ENCODE data around the gene AJAP1. TPM values are rescaled to one million over a fixed set of nuclear protein-coding genes. Genes with fewer than 3 reads are reported as not detected.

Gene AJAP1
- total RNA-seq, 3 donors from 2014 or later = 0.16 to 0.66 (median 0.44) TPM

DNA sequence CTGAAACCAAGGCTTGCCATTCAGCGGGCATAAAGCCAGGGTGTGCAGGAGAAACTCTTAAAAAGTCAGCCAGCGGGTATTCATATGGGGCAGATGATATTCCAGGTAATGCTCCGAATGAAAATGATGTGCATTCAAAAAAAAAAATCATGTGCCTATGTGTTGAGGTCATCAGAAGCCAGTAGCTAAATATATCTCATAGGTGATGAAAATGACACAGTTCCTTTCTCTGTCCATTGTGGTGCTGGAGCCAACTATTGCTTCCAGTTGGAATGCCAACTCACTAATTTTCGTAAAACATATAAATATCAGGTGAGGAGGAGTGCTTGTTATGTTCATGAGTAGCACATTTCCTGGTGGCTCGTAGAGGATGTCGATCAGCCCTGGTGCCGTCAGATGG lies 23.2 kb downstream of the AJAP1 start:
- TF ChIP-seq, protein P1, sequence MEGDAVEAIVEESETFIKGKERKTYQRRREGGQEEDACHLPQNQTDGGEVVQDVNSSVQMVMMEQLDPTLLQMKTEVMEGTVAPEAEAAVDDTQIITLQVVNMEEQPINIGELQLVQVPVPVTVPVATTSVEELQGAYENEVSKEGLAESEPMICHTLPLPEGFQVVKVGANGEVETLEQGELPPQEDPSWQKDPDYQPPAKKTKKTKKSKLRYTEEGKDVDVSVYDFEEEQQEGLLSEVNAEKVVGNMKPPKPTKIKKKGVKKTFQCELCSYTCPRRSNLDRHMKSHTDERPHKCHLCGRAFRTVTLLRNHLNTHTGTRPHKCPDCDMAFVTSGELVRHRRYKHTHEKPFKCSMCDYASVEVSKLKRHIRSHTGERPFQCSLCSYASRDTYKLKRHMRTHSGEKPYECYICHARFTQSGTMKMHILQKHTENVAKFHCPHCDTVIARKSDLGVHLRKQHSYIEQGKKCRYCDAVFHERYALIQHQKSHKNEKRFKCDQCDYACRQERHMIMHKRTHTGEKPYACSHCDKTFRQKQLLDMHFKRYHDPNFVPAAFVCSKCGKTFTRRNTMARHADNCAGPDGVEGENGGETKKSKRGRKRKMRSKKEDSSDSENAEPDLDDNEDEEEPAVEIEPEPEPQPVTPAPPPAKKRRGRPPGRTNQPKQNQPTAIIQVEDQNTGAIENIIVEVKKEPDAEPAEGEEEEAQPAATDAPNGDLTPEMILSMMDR (IDR thresholded peaks at IDR 0.05) = no peak
- TF ChIP-seq POLR2AphosphoS5 (IDR thresholded peaks at IDR 0.05) = no peak
- TF ChIP-seq POLR2A (IDR thresholded peaks at IDR 0.05) = no peak
- H3K27me3 ChIP-seq = no peaks in the 10 kb centered on the region
- no peaks in the 10 kb centered on the region for H3K4me1 ChIP-seq
- DNase-seq (ENCODE audit: low spot score in 2 of 2) = no peak
- no peak overlapping the region for H3K27ac ChIP-seq
- peaks cover 0 to 23% of the 10 kb centered on the region in 2 donors for H3K9me3 ChIP-seq
- no peaks in the 10 kb centered on the region for H3K36me3 ChIP-seq
- no peak overlapping the region for H3K4me3 ChIP-seq
- intact Hi-C loops (cut with DNase I; ENCODE audit: low total_unique reads) = no loop called here

DNA sequence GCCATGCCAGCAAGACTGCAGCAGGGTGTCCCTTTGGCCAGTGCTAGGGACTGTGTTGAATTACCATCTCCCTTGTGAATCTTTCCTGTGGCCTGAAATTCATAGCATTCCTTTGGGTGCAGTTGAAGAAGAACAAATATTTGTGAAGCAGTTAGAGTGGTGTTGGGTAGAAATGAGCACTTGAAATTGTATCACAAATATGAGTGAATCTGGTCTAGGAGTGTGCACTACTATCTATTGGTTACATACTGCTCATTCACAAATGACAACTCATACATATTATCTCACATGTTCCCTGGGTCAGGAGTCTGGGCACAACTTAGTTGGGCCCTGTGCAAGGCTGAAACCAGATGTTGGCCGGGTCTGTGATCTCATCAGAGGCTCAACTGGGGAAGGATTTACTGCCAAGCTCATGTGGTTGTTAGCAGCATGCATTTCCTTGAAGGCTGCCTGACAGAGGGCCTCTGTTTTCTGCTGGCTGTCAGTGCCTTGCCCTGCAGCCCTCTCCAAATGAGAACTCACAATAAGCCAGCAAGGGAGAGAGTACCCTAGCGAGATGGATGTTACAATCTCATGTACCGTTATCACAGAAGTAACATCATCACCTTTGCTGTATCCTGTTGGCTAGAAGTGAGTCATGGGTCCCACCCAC lies 23.8 kb downstream of the AJAP1 start:
- Histone ChIP-seq H3K9me3 (peaks cover 0 to 23% of the 10 kb centered on the region in 2 donors), H3K27ac (no peak overlapping the region), H3K4me1 (no peaks in the 10 kb centered on the region), H3K27me3 (no peaks in the 10 kb centered on the region), H3K36me3 (no peaks in the 10 kb centered on the region), H3K4me3 (no peak overlapping the region)
- DNase-seq (ENCODE audit: low spot score in 2 of 2) = no peak
- intact Hi-C loops (cut with DNase I; ENCODE audit: low total_unique reads) = no loop called here
- TF ChIP-seq POLR2AphosphoS5 (IDR thresholded peaks at IDR 0.05) (no peak), POLR2A (IDR thresholded peaks at IDR 0.05) (no peak)
- TF ChIP-seq, protein P1 (IDR thresholded peaks at IDR 0.05) = no peak

DNA sequence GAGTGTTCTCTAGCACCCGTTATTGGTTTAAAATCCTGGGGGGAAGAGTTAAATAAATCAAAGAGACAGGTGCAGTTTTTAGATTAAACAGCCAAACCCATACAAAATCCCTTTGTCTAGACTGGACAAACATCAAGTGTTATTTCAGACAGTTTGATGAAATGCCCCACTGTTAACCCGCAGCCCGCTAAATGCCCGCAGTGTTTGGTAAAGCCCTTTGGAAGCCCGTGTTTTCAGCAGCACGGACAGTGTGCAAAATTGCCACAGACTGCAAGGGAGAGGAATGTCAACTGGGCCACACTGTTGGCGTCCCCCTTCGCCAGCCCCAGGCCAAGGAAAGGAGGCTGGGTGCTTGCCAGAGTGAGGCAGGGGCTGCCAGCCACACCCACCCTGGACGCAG lies 26.6 kb downstream of the AJAP1 start:
- Histone ChIP-seq H3K36me3 (no peaks in the 10 kb centered on the region), H3K27me3 (no peaks in the 10 kb centered on the region), H3K9me3 (peaks cover 0 to 23% of the 10 kb centered on the region in 2 donors), H3K27ac (no peak overlapping the region), H3K4me3 (no peak overlapping the region), H3K4me1 (no peaks in the 10 kb centered on the region)
- TF ChIP-seq, protein P1 (IDR thresholded peaks at IDR 0.05) = no peak
- TF ChIP-seq POLR2A (IDR thresholded peaks at IDR 0.05) (no peak), POLR2AphosphoS5 (IDR thresholded peaks at IDR 0.05) (no peak)
- no peak for DNase-seq (ENCODE audit: low spot score in 2 of 2)
- intact Hi-C loops (cut with DNase I; ENCODE audit: low total_unique reads) = no loop called here

DNA sequence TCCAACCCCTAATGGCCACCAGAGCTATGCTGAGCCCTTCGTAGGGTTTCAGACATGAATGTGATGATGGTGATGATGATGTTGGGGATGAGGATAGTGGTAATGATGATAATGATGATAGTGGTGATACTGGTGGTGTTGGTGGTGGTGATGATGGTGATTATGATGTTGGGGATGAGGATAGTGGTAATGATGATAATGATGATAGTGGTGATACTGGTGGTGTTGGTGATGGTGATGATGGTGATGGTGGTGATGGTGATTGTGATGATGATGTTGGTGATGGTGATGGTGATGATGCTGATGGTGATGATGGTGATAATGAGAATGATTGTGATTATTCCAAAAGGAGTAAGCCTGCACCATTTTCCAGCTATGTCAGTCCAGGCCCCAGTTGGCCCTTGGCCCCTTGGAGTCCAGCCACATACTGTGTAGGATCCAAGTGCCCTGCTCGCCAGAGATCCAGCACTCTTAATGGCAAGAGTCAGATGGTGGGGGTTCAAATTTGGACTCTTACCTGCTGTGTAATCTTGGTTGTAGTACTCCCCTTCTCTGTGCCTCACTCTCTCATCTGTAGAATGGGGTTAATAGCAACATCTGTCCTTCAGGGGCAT lies 28.3 kb downstream of the AJAP1 start:
- H3K27me3 ChIP-seq = no peaks in the 10 kb centered on the region
- no peak overlapping the region for H3K4me3 ChIP-seq
- H3K27ac ChIP-seq = no peak overlapping the region
- H3K4me1 ChIP-seq = no peaks in the 10 kb centered on the region
- H3K36me3 ChIP-seq = no peaks in the 10 kb centered on the region
- H3K9me3 ChIP-seq = peaks cover 0 to 23% of the 10 kb centered on the region in 2 donors
- intact Hi-C loops (cut with DNase I; ENCODE audit: low total_unique reads) = no loop called here
- DNase-seq (ENCODE audit: low spot score in 2 of 2) = no peak
- TF ChIP-seq POLR2AphosphoS5 (IDR thresholded peaks at IDR 0.05) = no peak

DNA sequence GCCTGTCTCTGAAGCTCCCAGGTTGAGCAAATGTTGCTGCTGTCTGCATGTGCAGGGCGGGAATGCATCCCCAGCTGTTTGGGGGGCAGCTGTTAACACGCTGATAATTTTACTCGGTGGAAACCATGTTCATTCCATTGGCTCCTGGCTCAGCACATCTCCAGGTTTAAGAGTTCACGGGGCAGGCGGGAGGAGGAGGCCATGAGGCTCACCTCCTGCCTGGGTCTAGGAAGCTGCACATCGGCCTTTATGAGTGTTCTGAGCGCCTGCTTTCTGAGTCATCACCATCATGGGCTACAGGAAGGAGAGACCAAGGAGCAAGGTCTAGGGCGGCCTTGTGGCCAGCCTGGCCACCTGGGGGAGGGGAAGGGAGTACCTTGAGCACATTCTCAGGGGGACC lies 29.7 kb downstream of the AJAP1 start:
- TF ChIP-seq POLR2AphosphoS5 (IDR thresholded peaks at IDR 0.05) = no peak
- Histone ChIP-seq H3K9me3 (peaks cover 0 to 13% of the 10 kb centered on the region in 2 donors), H3K27me3 (no peaks in the 10 kb centered on the region), H3K4me3 (no peak overlapping the region), H3K27ac (no peak overlapping the region), H3K4me1 (no peaks in the 10 kb centered on the region), H3K36me3 (no peaks in the 10 kb centered on the region)
- DNase-seq (ENCODE audit: low spot score in 2 of 2) = no peak
- intact Hi-C loops (cut with DNase I; ENCODE audit: low total_unique reads) = no loop called here

DNA sequence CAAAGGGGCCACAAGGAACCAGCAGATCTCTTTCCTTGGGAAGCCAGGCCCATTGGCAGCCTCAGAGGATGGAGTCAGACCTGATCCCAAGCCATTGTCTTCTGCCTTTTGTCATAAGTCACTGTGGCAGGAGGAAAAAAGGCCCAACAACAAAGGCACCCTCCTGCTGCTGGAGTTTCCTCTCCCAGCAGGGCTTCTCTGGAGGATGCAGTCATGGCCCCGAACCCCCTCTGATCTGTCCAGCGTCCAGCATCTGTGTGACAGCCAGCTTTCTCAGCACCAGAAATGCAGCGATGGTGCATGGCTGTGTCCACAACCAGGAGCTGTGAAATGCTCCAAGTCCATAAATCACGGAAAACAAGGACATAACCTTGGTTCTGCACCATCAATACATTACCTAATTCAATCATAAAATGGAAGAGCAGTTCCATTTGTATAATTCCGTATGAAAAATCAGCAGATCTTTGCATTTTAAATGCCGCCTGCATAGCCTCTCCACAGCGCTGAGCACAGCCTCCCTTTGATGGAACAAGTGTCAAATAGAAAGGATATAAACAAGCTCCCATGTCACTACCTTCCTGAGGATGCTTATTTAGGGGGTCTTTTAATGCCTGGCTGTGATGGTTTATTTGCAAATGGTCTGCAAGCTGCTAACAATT lies 30.6 kb downstream of the AJAP1 start:
- intact Hi-C loops (cut with DNase I; ENCODE audit: low total_unique reads) = no loop called here
- TF ChIP-seq POLR2AphosphoS5 (IDR thresholded peaks at IDR 0.05) (no peak), POLR2A (IDR thresholded peaks at IDR 0.05) (no peak)
- TF ChIP-seq, protein P1 (IDR thresholded peaks at IDR 0.05) = no peak
- no peaks in the 10 kb centered on the region for H3K36me3 ChIP-seq
- no peak for DNase-seq (ENCODE audit: low spot score in 2 of 2)
- H3K4me1 ChIP-seq = no peaks in the 10 kb centered on the region
- H3K27me3 ChIP-seq = no peaks in the 10 kb centered on the region
- H3K27ac ChIP-seq = no peak overlapping the region
- no peak overlapping the region for H3K4me3 ChIP-seq
- peaks cover 0 to 6% of the 10 kb centered on the region in 2 donors for H3K9me3 ChIP-seq

All from breast epithelium (tissue), 4 donors.